ENCODE measurements around the gene MVK.

MVK gene

DNA sequence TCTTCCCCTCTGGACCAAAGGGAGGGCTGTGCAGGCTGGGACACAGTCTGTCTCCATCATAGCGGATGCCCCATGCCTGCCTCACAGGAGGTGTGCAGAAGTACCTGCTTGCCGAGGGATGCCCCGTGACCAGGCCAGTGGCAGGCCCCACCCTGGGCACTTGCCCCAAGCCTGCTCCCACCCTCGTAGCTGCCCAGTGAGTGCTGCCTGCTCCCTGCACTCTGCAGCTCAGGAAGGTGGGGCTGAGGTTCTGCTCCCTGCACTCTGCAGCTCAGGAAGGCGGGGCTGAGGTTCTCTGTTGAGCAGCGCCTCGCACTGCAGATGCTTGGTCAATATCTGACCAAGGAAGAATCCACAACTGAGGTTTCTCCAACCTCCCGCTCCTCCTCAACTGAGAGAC is 7.2 kb upstream of the MVK start:
- DNase-seq (ENCODE audit: low read depth) = no peak

DNA sequence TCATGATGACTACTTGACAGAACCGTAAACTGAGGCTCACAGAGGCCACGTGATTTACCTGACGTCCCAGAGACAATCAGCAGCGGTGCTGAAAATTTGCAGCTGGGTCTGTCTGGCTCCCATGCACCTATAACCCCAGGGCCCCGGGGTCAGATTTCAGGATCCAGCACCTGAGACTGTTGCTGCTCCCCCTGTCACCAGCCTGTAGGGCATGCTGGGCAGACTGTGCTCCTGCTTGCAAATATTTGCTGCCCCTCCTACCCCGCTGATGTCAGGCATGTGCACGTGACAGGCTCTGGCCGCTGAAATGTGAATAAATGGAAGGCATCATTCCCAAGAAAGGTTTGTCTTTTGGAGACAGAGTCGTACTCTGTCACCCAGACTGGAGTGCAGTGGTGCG is 6.3 kb upstream of the MVK start:
- DNase-seq (ENCODE audit: low read depth) = no peak

DNA sequence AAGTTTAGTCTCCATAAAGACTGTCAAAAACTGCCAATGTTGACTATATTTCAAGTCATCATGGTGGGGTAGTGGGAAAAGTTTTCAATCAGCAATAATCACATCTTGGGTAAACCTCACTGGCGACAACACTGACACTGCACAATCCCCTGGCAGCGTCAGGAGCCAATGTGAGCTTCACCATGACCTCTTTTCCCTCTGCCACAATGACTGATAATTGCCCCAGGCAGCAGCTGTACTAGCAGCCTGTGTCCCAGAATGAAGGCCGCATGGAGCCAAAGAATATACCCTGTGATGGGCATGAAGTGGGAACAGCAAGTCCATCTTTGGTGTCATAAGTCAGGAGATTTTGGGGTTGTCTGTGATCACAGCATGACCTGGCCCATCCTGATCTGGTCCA is 5.6 kb upstream of the MVK start:
- DNase-seq (ENCODE audit: low read depth) = no peak

DNA sequence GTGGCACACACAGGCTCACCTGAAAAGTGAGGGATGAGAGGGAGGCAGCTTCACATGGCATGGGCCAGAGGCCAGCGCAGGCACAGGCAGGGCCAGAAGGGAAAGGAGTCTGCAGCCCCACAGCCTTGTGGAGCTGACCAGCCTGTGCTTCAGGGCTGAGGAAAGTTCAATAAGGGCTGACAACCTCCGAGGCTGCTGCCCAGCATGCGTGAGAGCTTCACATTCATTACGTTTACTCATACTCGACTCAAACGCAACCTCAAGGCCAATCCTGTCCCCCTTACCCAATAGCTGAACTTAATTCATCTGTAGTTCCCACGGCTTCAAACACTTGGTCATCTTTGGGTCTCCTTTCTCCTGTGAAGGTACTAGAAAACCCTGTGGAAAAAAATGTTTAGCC is 5.1 kb upstream of the MVK start:
- DNase-seq (ENCODE audit: low read depth) = no peak

DNA sequence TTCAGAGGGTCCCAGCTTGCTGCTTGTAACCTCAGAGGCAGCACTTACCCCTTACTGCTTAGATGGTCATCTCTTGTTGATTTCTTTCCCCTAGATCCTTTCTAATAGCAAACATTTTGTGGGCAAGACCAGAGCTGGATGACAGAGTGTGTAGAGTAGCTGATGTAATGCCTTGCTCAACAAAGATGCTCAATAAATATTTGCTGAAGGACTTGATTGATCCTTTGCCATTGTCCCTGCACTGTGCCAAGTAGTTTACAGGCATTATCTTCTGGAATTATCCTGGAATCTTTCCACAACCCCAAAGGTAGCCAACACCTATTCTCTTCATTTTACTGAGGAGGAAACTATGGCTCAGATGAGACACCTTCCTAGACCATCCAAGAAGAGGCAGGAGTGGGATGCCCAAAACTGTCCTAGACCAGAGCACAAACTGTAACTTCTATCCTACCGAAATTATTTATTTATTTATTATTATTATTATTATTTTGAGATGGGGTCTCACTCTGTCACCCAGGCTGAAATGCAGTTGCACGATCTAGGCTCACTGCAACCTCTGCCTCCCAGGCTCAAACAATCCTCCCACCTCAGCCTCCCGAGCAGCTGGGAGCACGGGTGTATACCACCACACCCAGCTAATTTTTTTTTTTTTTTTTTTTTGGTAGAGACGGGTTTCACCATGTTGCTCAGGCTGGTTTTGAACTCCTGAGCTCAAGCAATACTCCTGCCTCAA is 1.7 kb upstream of the MVK start:
- DNase-seq (ENCODE audit: low read depth) = no peak

DNA sequence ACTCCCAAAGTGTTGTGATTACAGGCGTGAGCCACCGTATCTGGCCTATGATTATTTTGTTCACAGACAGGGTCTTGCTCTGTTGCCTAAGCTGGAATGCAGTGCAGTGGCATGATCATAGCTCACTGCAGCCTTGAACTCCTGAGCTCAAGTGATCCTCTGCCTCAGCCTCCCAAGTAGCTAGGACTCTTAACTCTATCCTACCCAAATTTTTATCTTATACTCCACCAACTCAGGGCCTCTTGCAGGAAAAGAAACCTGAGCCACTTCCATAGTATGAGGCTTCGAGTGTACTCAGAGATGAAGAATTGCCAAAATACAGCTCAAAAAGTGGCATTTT is 1.1 kb upstream of the MVK start:
- no peak for DNase-seq (ENCODE audit: low read depth)

DNA sequence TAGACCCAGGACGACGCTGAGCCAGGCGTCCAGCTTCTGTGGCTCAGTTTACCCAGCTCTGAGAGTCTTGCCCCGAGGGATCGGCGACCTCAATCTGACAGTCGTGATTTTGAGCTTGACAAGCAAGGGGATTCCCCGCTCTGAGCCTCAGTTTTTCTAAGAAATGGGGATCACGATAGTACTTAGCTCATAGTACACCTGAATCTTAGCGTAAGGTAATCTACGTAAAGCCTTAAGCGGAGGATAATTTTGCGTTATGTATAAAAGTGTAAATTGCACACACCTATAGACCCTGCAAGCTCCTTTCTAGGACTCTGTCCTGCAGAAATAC is 285 bp downstream of the MVK start:
- DNase-seq (ENCODE audit: low read depth) = no peak

DNA sequence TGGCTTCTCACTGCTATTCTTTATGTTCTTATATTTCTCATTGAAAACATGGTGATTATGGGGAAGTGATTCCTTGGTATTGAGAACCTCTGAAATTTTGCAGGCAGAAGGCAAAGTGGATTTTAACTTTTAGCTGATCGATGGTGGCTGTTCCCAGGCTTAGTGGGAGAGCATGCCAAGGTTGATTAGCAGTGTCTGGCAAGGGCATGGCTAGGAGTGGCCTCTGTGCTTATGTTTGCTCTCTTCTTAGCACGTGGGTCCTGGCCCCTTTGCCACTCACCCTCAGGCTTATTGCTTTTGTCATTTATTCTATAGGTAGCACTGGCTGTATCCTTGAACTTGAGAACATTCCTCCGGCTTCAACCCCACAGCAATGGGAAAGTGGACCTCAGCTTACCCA is 2.1 kb downstream of the MVK start:
- no peak for DNase-seq (ENCODE audit: low read depth)

DNA sequence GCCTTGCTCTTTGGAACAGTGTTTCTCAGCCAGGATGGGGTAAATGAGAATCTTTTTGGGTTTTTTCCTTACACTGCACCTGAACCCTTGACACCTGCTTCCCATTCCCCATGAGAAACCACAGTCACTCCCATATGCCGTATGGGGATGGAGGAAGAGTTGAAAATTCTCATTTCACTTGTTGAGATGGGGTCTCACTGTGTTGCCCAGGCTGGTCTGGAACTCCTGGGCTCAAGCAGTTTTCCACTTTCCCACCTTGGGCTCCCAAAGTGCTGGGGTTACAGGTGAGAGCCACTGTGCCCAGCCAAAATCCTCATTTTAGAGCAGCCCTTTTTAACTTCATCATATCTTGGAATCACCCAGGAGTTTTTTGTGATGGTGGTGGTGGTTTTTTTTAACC is 3.7 kb downstream of the MVK start:
- DNase-seq (ENCODE audit: low read depth) = no peak

DNA sequence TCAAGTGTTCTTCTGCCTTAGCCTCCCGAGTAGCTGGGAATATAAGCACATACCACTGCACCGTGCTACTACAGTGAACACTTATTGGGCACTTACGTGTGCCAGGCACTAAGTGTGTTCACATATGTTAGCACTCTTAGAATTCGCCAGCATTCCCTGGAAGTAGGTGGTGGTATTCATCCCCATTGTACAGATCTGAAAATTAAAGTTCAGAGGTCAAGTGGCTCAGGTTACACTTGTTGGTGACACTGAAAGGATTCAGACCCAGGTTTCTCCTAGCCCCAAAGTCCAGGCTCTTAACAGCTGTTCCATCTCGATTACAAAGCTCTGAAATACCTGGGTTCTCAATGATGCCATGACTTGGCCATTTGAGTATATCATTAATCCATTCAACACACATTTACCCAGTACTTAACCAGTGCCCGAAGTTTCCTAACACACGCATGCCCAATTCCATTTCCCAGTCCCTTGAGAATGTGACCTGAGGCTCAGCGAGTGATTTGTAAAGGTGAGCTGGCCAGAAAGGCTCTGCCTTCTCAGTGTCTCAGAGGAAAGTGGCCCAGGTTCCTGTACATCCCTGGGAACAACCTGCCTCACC is 4.8 kb downstream of the MVK start:
- DNase-seq (ENCODE audit: low read depth) = no peak

DNA sequence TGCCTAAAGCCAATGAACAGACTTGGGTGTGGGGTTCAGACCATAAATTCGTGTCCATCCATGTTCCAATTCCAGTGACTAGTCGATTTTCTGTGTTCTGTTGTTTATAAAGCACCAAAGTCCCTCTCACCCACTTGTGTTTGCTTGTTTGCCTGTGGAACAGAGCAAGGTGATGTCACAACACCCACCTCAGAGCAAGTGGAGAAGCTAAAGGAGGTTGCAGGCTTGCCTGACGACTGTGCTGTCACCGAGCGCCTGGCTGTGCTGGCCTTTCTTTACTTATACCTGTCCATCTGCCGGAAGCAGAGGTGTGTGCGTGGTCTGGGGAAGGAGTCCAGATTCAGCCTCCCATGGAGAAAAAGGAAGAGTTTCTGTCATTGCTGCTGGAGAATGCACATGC is 6.0 kb downstream of the MVK start:
- DNase-seq (ENCODE audit: low read depth) = no peak

DNA sequence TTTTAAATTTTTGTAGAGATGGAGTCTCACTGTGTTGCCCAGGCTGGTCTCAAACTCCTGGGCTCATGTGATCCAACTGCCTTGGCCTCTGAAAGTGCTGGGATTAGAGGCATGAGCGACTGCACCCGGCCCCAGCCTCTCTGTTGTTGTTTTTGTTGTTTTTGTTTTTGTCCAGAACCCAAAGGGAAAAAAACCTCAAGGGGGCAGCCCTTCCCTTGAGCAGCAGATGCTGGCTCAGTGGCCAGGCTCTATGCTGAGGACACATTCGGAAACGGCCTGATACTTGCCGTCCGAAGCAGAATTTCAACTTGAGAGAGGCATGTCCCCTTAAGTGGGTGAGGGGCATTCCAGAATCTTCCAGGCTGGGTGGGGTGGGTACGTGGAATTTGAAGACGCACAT is 6.7 kb downstream of the MVK start:
- no peak for DNase-seq (ENCODE audit: low read depth)

DNA sequence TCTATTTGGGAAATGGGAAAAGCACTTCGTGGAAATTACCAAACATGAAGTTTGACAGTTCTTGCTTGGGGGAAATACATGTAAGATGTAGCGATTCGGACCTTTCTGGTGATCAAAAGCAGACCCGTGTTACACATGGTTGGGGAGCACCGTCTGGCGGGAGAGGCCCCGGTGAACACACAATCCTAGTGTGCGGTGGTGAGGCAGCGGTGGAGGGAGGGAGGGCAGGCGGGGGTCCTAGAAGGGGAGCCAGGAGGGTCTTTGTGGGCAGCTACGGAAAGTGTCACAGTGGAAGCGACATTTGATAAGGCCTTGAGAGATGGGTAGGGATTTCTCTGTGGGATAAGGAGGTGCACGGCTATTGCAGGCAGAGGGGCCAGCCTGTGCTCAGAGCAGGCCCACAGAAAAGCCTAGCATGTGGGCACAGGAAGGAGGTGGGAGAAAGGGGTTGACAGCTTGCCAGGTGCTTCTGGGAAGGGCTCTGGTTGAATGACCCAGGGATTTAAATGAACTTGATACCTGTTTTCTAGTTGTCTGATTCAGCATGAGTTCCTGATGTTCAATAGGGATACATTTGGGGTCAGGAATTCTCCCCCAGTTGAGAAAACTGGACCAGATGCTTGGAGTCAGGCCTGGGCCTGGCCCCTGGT is 7.2 kb downstream of the MVK start:
- DNase-seq (ENCODE audit: low read depth) = no peak

DNA sequence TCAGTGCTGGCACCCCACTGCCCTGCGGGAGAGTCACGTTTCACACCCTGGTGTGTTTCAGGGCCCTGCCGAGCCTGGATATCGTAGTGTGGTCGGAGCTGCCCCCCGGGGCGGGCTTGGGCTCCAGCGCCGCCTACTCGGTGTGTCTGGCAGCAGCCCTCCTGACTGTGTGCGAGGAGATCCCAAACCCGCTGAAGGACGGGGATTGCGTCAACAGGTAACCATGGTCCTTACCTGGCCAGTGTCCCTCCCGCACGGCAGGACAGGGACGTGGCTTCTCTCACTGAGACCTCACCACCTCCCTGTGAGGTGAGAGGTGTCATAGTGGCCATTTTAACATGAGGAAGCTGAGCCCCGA is 7.7 kb downstream of the MVK start:
- DNase-seq (ENCODE audit: low read depth) = no peak

DNA sequence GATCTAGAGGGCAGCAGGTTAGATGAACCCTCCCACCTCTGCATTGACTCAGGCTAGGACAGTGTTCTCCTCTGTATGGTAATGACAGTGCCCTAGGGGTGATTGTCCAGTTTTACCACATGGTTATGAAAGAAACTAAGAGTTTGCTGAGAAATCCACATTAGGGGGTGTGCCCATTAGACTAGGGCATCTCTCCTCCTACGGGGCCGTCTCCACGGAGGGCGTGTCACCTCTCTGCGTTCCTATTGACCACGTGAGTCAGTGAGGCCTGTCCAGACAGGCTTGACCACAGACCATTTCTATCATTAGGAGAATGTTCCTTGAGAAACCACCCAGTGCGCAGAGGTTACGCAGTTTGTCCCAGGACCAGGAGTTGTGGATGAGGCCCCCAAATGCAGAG is 8.3 kb downstream of the MVK start:
- peak; percentile 17 for DNase-seq (ENCODE audit: low read depth)

DNA sequence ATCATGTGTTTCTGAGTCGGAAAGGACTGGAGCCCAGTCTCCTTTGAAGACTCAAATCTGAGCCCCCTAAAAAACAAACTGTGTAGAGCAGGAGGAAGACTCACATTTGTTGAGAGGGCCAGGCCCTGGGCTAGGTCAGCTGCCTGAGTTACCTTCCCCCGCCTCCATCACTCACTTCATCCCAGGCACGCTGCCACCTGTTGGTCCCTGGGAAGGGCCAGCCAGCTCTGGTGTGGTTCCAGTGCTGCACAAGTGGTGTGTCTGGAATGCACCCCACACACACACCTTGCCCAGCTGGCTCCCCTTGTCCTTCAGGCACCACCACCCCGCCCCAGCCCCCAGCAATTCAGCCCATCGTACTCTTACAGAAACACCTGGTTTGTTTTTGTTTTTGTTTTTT is 9.0 kb downstream of the MVK start:
- DNase-seq (ENCODE audit: low read depth) = no peak

DNA sequence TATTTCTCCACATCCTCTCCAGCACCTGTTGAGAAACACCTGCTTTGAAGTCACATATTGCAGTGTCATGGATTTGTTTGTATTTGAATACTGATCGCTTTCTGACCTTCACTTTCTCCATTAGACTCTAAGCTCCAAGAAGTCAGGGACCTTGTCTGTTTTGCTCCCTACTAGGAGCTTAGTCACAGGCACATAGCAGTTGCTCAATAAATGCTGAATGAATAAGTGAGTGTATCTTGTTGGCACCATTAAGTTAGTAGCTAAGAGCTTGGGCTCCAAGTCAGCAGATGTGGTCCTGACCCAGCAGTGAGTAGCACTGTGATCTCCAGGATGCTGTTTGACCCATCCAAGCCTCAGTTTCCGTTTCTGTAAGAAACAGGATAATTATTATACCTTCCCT is 10.1 kb downstream of the MVK start:
- no peak for DNase-seq (ENCODE audit: low read depth)

DNA sequence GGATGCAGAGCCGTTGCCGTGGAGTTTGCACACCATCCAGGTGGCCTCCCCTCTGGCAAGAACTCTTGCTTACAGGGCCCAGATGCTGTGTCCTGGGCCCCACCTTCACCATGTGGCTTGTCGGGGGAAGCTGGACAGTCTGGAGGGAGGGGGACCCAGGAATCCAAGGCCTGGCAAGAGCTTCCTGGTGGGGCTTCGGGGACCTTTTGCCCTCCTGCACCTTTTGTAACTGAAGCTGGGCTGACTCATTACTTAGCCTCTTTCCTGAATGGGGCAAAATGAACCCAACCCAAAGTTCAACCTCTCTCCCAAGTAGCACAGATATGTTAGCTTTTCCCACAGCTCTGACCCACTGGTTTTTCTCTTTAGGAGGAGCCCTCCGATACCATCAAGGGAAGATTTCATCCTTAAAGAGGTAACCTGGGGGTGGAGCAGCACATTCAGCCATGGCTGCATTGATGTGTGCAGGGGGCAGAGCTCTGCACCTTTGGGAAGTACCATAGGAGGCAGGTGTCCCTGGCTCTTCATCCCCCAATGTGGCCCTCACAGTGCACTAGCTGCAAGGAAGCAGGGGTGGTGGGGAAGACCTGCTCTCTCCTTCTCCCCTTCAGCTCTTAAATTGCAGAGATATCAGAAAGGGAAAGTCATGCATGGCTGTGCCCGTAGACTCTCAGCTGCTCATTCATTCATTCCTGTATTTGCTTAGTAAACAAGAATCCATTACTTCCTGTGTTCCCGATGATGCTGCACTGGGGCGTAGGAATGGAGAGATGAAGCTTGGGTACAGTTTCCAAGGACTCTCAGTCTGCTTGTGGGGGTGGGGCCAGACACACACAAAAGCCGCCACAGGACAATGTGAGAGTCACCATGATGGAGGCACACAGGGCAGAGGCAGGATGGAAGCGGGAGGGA is 13.0 kb downstream of the MVK start:
- DNase-seq (ENCODE audit: low read depth) = no peak

DNA sequence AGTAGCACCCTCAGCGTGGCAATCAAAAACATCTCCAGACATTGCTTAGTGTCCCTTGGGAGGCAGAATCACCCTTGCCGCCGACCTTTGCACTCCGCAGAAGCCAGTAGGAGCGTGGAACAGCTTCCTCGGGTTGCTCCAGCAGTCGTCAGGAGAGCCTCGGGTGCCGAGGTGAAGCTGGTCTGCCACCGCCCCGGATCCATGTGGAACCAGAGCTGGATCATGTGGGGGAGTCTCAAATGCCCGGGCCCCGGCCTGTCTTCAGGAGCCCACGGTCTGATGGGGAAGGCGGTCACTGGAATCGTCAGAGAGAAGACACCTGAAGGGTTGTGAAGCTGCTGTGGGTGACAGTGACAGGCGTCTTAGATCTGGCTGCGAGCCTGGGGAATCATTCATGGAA is 14.3 kb downstream of the MVK start:
- DNase-seq (ENCODE audit: low read depth) = no peak

DNA sequence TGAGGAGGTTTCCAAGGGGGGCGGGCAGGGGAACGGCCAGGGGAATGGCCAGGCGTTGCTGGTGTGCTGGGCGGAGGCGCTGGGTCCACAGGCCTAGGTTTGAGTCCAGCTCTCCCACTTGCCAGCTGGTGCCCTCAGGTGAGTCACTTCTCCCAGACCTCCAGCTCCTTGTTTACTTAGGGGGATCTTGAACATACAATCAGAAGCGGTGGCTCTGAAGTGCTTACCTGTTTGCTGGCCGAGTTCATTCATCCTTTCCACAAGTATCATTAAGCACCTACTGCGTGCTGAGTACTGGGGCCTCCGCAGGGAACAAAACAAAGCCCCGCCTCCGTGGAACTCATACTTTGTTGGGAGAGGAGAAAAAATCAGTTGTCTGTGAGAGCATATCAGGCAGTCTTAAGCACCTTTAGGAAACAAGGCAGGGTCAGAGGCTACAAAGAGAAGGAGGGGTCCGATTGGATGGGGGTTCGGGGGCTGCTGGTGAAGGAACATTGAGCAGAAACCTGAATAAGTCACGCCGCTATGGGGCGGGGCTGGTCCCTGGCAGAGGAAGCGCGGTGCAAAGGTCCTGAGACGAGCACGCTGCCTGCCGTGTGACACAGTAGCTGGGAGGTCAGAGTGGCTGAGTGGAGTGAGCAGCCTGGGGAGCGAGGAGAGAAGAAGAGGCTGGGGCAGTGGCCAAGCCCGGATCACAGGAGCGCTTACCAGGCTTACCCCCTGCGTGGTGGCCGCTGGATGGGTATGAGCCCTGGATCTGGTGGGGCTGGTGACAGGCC is 15.1 kb downstream of the MVK start:
- no peak for DNase-seq (ENCODE audit: low read depth)

DNA sequence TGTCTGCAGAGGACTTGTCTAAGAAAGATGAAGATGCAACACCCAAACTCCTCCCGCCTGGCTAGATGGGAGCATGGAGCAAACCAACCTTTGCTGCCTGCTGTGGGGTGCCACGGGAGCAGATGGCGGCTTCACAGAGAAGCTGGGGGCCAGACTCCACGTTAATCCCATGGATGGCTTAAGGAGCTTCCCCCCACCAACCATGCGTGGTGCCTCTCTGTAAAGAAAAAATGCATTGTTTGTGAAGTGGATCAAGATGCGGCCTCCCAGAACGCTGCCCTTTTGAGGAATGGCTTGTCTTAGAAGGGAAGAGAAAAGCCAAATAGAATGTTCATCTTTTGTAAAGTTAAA is 15.6 kb downstream of the MVK start:
- DNase-seq (ENCODE audit: low read depth) = no peak

DNA sequence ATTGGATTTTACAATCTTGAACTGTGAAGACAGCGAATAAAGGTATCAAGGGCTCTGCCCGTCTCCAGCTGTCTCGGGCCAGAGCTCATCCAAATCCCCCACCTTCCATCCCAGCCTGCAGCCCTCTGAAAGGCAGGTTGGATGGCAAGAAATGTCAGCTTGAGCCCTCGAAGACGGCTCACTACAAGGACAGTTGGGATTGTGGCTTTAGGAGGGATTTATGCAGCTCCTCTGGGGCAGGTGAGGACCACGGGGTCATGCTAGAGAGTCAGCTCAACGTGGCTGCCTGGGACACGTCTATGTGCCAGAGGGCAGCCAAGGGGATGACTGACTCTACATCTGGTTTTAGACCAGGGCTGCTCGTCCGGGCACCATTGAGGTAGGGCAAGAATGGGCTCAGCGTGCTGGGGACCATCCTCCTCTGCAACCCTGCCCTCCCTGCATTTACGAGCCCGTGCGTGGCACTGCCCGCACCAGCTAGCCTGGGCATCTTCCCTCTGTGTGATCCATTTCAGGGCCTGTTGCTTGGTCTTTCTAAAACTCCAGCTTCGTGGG is 16.2 kb downstream of the MVK start:
- DNase-seq (ENCODE audit: low read depth) = no peak

All from GM04504 (cell line).